K562 (cell line): ENCODE results near the gene CCDC73. TPM values are rescaled to one million over a fixed set of nuclear protein-coding genes. Genes with fewer than 3 reads are reported as not detected.

Experiments
- ATAC-seq: fragments of 200-7000 bp; cut with Tn5 transposase; 3 replicates; pipeline ENCODE4 v1.9.1; 2020; ENCODE audit warnings: moderate library complexity
- BruUV-seq: library from RNA; stranded (reverse); fragments of 400-500 nt; replicated peaks from 2 replicates; lab custom pipeline; 2021; lab: Mats Ljungman, UMichigan
- CTCF ChIA-PET: fragments of 300-600 bp; formaldehyde crosslinking; extraction: SDS; loops from one replicate; lab custom pipeline; 2021; ENCODE audit warnings: low intra/inter-chr PET ratio; lab: Yijun Ruan, JAX
- POLR2A ChIA-PET: fragments of 300-600, 350-650 bp; sonication (Branson Sonifier 250); formaldehyde crosslinking; extraction: SDS; loops from one replicate; lab custom pipeline; 2021; ENCODE audit warnings: antibody characterized with exemption, inconsistent platforms; lab: Yijun Ruan, JAX
- DNase-seq, 4 experiments: peaks; one replicate each; pipeline versions ENCODE4 v3.0.0 to v3.0.0-alpha.2; 2011 to 2018; ENCODE audit warnings: low spot score in 3 of 4, mixed read lengths in 3 of 4; ENCODE audit errors: extremely low read depth in 1 of 4
- FAIRE-seq: peaks from 2 replicates; lab custom pipeline; 2011; peaks lifted over from hg19 to GRCh38; lab: Jason Lieb, UNC
- H2AFZ ChIP-seq: 2 replicates; pipeline ENCODE4 v1.6.0; 2011; ENCODE audit warnings: low read depth, low read length, control low read depth, inconsistent platforms
- H3K27ac ChIP-seq: fragments of 200-600 bp; 3 replicates; pipeline ENCODE4 v1.8.0; 2011; ENCODE audit warnings: low read depth, mild to moderate bottlenecking, control low read depth, inconsistent platforms, low read length, moderate library complexity, mixed read lengths; ENCODE audit errors: extremely low read depth
- H3K27me3 ChIP-seq, 2 experiments: fragments of 300-600 bp in 1 of 2; 2 replicates in 1 of 2; 3 replicates in 1 of 2; pipeline versions ENCODE4 v1.6.0 to v1.8.0; 2011; ENCODE audit warnings: inconsistent platforms in 2 of 2, low read length in 2 of 2, mild to moderate bottlenecking in 1 of 2, mixed read lengths in 1 of 2, moderate library complexity in 1 of 2; ENCODE audit not compliant: control insufficient read depth in 2 of 2, insufficient read depth in 2 of 2
- H3K36me3 ChIP-seq: fragments of 300-600 bp; 3 replicates; pipeline ENCODE4 v1.8.0; 2011; ENCODE audit warnings: mild to moderate bottlenecking, low read length, inconsistent platforms; ENCODE audit not compliant: control insufficient read depth, insufficient read depth
- H3K4me1 ChIP-seq, 2 experiments: fragments of 200-600 bp in 1 of 2; replicated peaks in 1 of 2; 2 replicates in 1 of 2; 3 replicates in 1 of 2; pipeline versions ENCODE4 v1.5.1 to v1.8.0; 2011; ENCODE audit warnings: inconsistent platforms in 2 of 2, low read length in 2 of 2, mild to moderate bottlenecking in 1 of 2, mixed read lengths in 1 of 2, moderate library complexity in 1 of 2; ENCODE audit not compliant: control insufficient read depth in 2 of 2, insufficient read depth in 2 of 2
- H3K4me2 ChIP-seq: 2 replicates; pipeline ENCODE4 v1.6.1; 2011; ENCODE audit warnings: low read length, control low read depth, inconsistent platforms, mixed read lengths; ENCODE audit not compliant: insufficient read depth
- H3K4me3 ChIP-seq: fragments of 200-600 bp; sonication (generic), shearing (Covaris generic); 2 replicates; pipeline ENCODE4 v1.5.1; 2016; ENCODE audit warnings: control low read depth, inconsistent platforms
- H3K79me2 ChIP-seq: fragments of 200-600 bp; 3 replicates; pipeline ENCODE4 v1.8.0; 2011; ENCODE audit warnings: low read length, inconsistent platforms; ENCODE audit not compliant: control insufficient read depth, insufficient read depth
- H3K9ac ChIP-seq, 2 experiments: 2 replicates each; pipeline versions ENCODE4 v1.6.0 to v1.6.1; 2011; ENCODE audit warnings: low read depth in 2 of 2, low read length in 2 of 2, control low read depth in 1 of 2, inconsistent platforms in 1 of 2, mild to moderate bottlenecking in 1 of 2, mixed read lengths in 1 of 2; ENCODE audit not compliant: insufficient read depth in 1 of 2
- H3K9me1 ChIP-seq: one replicate; pipeline ENCODE4 v1.6.0; 2011; ENCODE audit warnings: inconsistent platforms, mild to moderate bottlenecking, low read length, moderate library complexity; ENCODE audit not compliant: control insufficient read depth, insufficient read depth
- H3K9me3 ChIP-seq: replicated peaks from 2 replicates; pipeline ENCODE4 v1.5.1; 2011; ENCODE audit warnings: low read depth, low read length, inconsistent platforms; ENCODE audit not compliant: control insufficient read depth, insufficient read depth
- H4K20me1 ChIP-seq: replicated peaks from 2 replicates; pipeline ENCODE4 v1.6.1; 2011; ENCODE audit warnings: low read length, inconsistent platforms, mixed read lengths; ENCODE audit not compliant: control insufficient read depth, insufficient read depth
- CEBPB ChIP-seq: fragments of 450-650 bp; IDR thresholded peaks from 2 replicates; pipeline ENCODE4 v1.6.1; 2016; ENCODE audit warnings: missing genetic modification characterization, missing compliant biosample characterization
- CEBPG ChIP-seq, 3 experiments: fragments of 200-800 bp in 1 of 3; sonication (Bioruptor generic) in 1 of 3; sonication (generic) in 1 of 3; formaldehyde crosslinking in 1 of 3; IDR thresholded peaks in 2 of 3; conservative IDR thresholded peaks in 1 of 3; 2 replicates each; pipeline versions ENCODE4 v1.6.1 to v1.8.0; 2016 to 2022; ENCODE audit warnings: missing compliant biosample characterization in 2 of 3, missing genetic modification characterization in 2 of 3, mild to moderate bottlenecking in 1 of 3, missing genetic modification reagents in 1 of 3
- RFX7 ChIP-seq: fragments of 250-450 bp; sonication (Bioruptor Pico); IDR thresholded peaks from 2 replicates; pipeline ENCODE4 v1.5.1; 2021; ENCODE audit warnings: mild to moderate bottlenecking
- TAF15 ChIP-seq: fragments of 200-400 bp; formaldehyde crosslinking; IDR thresholded peaks from 2 replicates; pipeline ENCODE4 v1.6.1; 2017; ENCODE audit warnings: mild to moderate bottlenecking, low read depth, low read length, moderate library complexity
- YBX1 ChIP-seq: fragments of 450-650 bp; IDR thresholded peaks from 2 replicates; pipeline ENCODE4 v1.7.1; 2016; ENCODE audit warnings: mild to moderate bottlenecking
- ZFP36 ChIP-seq: fragments of 150-350 bp; IDR thresholded peaks from 2 replicates; pipeline ENCODE4 v1.6.1; 2018; ENCODE audit warnings: low read length, low read depth; ENCODE audit not compliant: partially characterized antibody
- ZNF316 ChIP-seq: fragments of 450-650 bp; IDR thresholded peaks from 2 replicates; pipeline ENCODE4 v1.6.1; 2016
- WGBS: fragments of 100-300 bp; shearing (Covaris generic); methylation state at CpG from one replicate; pipeline ENCODE4 v1.1.6; 2016; ENCODE audit warnings: low coverage, mixed read lengths; ENCODE audit not compliant: insufficient coverage; ENCODE audit errors: missing lambda C conversion rate; 5-methylcytosine and 5-hydroxymethylcytosine counted together
- in situ Hi-C: fragments of 300-500 bp; cut with MboI; formaldehyde crosslinking; loops from 4 replicates; pipeline ENCODE4 v1.15.0; 2018; ENCODE audit warnings: inconsistent platforms, mixed read lengths
- intact Hi-C: fragments of 100-400 bp; cut with micrococcal nuclease; formaldehyde crosslinking; loops from 2 replicates; pipeline ENCODE4 v1.14.2; 2022
- polyA plus RNA-seq, 8 experiments: library from polyadenylated mRNA; depleted of rRNA in 4 of 8; stranded (reverse) in 5 of 8; unstranded in 3 of 8; fragments of >200 nt; fragmentation: Nextera tagmentation in 2 of 8; fragmentation: Illumina TruSeq in 1 of 8; extraction: Ambion mirVana in 2 of 8; extraction: Trizol in 1 of 8; gene quantifications; 2 replicates each; pipeline versions ENCODE4 v1.2.1 to v1.2.3, GENCODE V29; 2011 to 2014; ENCODE audit warnings: inconsistent platforms in 1 of 8, missing spikeins in 1 of 8
- total RNA-seq, 7 experiments: library from RNA; depleted of rRNA in 6 of 7; stranded (reverse); fragments of >200 nt in 6 of 7; fragmentation: Illumina TruSeq in 2 of 7; extraction: Trizol in 2 of 7; gene quantifications; 2 replicates each; pipeline versions ENCODE4 v1.2.1 to v1.2.3, GENCODE V29; 2011 to 2021; ENCODE audit warnings: low replicate concordance in 1 of 7

CCDC73 gene
- total and polyA plus RNA-seq, 9 of the 15 experiments (the other 6 are each of a cell fraction or from before 2014, with no cell fraction given), result 0.20 to 0.21 TPM; not detected in 7

- H2AFZ ChIP-seq, result no peak overlapping the region
- no peak for FAIRE-seq
- intact Hi-C loops, result no loop called here
Observed at GRCh38 chr11:32705309-32706033, 89.0 kb downstream of the CCDC73 start.

GRCh38 chr11:32704775-32705174 is 89.7 kb downstream of the CCDC73 start:
- Histone ChIP-seq H3K9me3 (no peaks in the 10 kb centered on the region), H3K4me1 (peaks cover 0 to 4% of the 10 kb centered on the region in 2 experiments; a peak in 2 of 5 replicates), H3K27me3 (peaks cover 2 to 17% of the 10 kb centered on the region in 2 experiments; a peak in 3 of 5 replicates), H3K4me2 (no peak overlapping the region), H3K9me1 (no peaks in the 10 kb centered on the region), H3K79me2 (no peaks in the 10 kb centered on the region), H3K4me3 (no peak overlapping the region), H3K9ac (no peak overlapping the region), H2AFZ (no peak overlapping the region), H3K27ac (no peak overlapping the region), H3K36me3 (no peaks in the 10 kb centered on the region), H4K20me1 (no peaks in the 10 kb centered on the region)
- no TSS peak for BruUV-seq
- DNase-seq (no peak), FAIRE-seq (no peak), ATAC-seq (no peak)
- in situ Hi-C loops (no loop called here), intact Hi-C loops (no loop called here)
- TF ChIP-seq RFX7 (CRISPR knock-in tag), result no peak
- TF ChIP-seq ZFP36, result peak; percentile 8
- ChIA-PET POLR2A (interaction anchor here (0.9 kb wide), 1 partner anchor 9 kb away, joined by 3 read pairs; no protein-coding TSS in a partner anchor), CTCF (no interaction called here)
- 3% methylated on average over 5 of the region's 5 CpGs for WGBS

More at GRCh38 chr11:32705309-32706033, 89.0 kb downstream of the CCDC73 start:
- H3K27me3 ChIP-seq, result peaks cover 2 to 17% of the 10 kb centered on the region in 2 experiments; a peak in 3 of 5 replicates
- H3K9ac ChIP-seq, result no peak overlapping the region
- in situ Hi-C loops, result no loop called here
- 6% methylated on average over 12 of the region's 12 CpGs for WGBS
- no peaks in the 10 kb centered on the region for H3K79me2 ChIP-seq
- H3K4me3 ChIP-seq, result no peak overlapping the region
- no peak for TF ChIP-seq TAF15
- peak; percentile 63 for TF ChIP-seq ZNF316
- no peak for TF ChIP-seq CEBPG (CRISPR knock-in tag; IDR thresholded peaks at IDR 0.05)
- TF ChIP-seq CEBPG (tag; conservative IDR thresholded peaks at IDR 0.05 in 1 of 2, IDR thresholded peaks at IDR 0.05 in 1 of 2), result peak in 1 of 2 experiments; percentile 65; a peak in 3 of 4 replicates
- peak; percentile 39; the same call in 1 of the 2 replicates for TF ChIP-seq CEBPB
- no peak for TF ChIP-seq YBX1
- ATAC-seq (peak; percentile 37; the same call in 2 of the 3 replicates), DNase-seq (no peak)
- no peak overlapping the region; the same call in 1 of the 2 replicates for H3K4me2 ChIP-seq
- CTCF ChIA-PET, result no interaction called here
- H3K9me1 ChIP-seq, result no peaks in the 10 kb centered on the region
- H3K9me3 ChIP-seq, result no peaks in the 10 kb centered on the region
- BruUV-seq, result no TSS peak
- POLR2A ChIA-PET, result interaction anchor here (0.9 kb wide), 1 partner anchor 10 kb away, joined by 3 read pairs; no protein-coding TSS in a partner anchor
- H4K20me1 ChIP-seq, result no peaks in the 10 kb centered on the region
- H3K4me1 ChIP-seq, result peaks cover 0 to 4% of the 10 kb centered on the region in 2 experiments; a peak in 2 of 5 replicates
- H3K36me3 ChIP-seq, result no peaks in the 10 kb centered on the region
- H3K27ac ChIP-seq, result no peak overlapping the region
